Jurkat, Clone E6-1 (cell line): ENCODE results near the gene POP4.
A peak's percentile ranks its signal among the peaks of the same experiment; 100 is the strongest.

Source experiments
- DNase-seq: peaks from one replicate; pipeline ENCODE4 v3.0.0-alpha.2; 2011; ENCODE audit warnings: low read depth, low spot score
- H3K4me3 ChIP-seq: 2 replicates; pipeline ENCODE4 v1.5.1; 2011; ENCODE audit warnings: mild to moderate bottlenecking, low read length, control low read depth, moderate library complexity

The POP4 gene

GRCh38 chr19:29576046-29576606 lies 30.0 kb upstream of the POP4 start:
- no peak overlapping the region for H3K4me3 ChIP-seq
- DNase-seq = no peak

DNA sequence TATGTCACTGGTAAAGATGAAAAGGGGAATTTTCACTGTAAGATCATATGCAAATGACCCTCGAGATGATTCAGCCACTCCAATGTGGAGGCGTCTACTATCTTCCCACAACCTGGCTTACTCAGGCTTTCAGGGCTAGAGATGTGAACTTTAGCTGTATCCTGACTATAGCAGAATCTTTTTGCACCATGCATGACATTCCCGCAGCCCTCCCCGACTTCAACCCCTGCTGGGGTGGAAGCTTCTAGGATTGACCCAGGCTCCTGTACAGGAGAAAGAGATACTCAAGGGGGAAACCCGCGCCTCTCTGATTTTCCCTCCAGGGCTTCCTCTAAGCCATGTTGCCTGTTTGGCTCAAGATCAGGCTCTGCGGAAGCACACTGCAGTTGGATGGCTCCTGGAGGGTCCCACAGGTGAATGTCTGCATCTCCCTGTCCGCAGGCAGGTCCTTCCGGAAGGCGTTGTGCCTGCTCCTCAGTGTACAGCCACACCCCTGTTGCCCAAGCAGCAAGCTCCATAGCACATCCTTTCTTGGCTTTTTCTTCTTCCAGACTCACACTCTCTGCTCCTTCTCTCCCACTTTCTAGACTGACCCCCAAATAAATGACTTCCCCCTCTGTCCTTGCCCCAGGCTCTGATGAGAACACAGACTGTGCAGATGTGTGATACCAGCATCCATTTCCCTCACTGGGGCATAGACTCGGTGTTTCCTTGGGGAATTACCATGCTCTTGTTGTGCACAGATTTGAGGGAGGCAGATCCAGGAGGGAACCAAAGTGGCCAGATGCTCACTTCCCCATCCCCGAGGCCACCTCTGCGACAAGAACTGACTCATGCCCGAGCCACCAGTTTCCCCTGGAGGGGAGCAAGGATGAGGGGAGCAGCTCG lies 29.1 kb upstream of the POP4 start:
- H3K4me3 ChIP-seq = no peak overlapping the region
- no peak for DNase-seq

GRCh38 chr19:29577649-29577963 lies 28.5 kb upstream of the POP4 start:
- H3K4me3 ChIP-seq = no peak overlapping the region
- no peak for DNase-seq

DNA sequence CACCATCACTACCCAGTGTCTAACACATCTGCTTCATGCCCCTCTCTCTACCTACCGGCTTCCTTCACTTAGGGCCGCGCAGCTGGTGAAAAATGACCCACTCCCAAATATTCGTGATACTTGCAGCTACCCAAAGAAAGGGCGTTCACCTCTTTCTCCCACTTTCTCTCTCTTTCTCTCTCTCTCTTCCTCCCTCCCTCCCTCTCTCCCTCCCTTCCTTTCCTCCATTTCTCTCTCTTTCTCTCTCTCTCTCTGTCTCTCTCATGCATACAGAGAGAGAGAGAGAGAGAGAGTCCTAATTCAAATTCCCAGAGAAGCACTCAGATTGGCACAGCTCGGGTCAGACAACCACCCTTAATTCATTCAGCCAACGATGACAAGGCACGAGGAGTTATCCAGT lies 27.7 kb upstream of the POP4 start:
- no peak for DNase-seq
- H3K4me3 ChIP-seq = no peak overlapping the region

DNA sequence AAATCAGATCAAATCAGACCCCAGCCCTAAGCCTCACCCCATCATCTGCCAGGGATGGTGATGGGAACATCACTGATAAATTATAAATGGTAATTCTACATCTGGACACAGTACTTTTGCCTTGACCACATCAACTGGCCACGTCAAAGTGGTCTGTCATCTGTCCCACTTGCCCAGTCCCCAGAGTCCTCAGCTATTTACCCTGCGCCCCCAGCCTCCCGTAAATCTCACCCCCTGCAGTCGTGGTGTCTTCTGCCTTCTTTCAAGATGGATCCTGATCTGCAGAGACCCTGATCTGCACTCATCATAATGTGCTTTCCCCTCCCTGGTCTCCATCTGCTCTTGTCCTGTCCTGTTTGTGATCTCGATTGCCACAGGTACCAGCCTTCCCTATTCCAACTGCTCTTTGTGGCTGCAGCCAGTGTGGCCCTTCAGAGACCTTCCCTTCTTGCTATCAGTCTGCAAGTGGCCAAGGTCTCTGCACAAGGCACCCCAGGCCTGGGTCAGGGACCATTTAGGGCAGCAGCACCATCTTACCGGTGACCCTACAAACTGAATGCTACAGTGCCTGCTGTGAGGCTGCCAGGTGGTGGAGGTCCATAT lies 26.7 kb upstream of the POP4 start:
- no peak overlapping the region for H3K4me3 ChIP-seq
- no peak for DNase-seq

DNA sequence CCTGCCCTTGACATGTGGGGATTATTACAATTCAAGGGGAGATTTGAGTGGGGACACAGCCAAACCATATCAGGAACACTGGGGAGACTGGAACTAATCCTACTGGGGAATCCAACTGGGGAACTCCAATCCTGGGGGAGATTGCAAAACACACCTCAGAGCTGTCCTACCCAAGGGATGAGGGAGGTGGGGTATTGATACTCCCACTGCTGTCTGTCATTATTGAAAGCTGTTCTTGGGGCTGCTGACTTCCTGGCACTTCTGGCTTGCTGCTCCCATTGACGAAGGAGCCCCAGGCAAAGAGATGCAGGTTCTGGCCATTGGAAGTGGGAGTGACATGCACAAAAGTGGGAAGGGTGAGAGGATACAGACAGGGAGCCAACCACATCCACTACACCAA lies 24.7 kb upstream of the POP4 start:
- no peak for DNase-seq
- no peak overlapping the region for H3K4me3 ChIP-seq

DNA sequence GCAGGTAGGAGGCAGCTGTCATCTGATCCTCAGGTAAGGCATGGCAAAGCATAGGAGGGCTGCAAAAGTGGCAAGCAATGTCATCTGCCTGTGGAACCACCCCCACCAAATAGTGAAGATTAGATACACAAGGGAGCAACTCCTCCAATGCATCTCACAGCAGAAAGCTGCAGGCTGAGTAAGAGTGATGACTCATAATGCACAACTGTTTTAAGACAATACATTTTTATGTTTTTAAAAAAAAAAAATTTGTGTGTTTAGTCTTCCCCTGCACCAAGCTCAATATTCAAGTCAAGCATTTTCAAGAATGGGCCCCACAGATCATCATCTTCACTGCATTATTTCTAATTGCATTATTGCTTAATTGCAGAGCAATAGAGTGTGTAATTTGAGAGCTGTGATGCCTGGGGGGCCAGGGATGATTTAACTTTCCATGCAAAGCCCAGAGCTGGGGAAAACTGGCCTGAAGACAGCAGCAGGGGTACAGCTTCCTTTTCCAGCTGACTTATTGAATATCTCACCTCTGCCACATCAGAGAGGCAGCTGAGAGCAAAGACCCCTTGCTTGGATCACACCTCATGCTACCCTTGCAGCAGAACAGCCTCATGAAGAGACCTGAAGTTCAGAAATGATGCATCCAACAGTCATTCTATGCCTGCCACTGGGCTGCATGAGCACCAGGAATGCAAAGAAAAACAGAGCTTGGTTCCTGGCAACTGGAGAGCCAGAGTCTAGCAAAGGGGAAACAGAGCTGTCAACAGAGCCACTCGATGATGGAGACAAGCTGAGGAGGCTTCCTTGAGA lies 22.7 kb upstream of the POP4 start:
- no peak for DNase-seq
- H3K4me3 ChIP-seq = no peak overlapping the region

- DNase-seq = no peak
- no peak overlapping the region for H3K4me3 ChIP-seq
These were observed 19.7 kb upstream of the POP4 start for GRCh38 chr19:29586401-29586800.

- no peak overlapping the region for H3K4me3 ChIP-seq
- DNase-seq = no peak
These were observed 19.0 kb upstream of the POP4 start for GRCh38 chr19:29587059-29587458.

DNA sequence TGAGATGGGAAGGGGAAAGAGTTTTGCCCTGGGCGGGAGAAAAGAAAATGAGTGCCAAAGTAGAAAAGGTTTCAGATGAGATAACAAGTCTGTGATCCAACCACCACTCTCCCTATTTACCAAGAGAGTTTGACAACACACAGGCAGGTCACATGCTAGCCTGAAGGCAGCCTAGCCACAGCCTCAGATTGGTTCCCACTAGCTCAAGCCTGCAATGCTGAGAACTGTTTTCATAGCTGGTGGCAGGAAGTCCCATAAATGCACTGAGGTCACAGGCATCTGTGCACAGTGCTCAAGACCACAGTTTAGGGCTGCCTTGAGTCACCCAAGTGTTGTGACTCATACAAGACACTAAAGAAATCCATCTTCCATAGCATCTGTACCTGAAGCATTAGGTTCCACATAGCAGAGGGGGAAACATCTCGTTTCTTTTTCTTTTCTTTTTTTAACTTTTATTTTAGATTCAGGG lies 18.5 kb upstream of the POP4 start:
- H3K4me3 ChIP-seq = no peak overlapping the region
- peak; percentile 73 for DNase-seq

GRCh38 chr19:29588095-29588494 lies 18.0 kb upstream of the POP4 start:
- no peak for DNase-seq
- no peak overlapping the region for H3K4me3 ChIP-seq

GRCh38 chr19:29590278-29590677 lies 15.8 kb upstream of the POP4 start:
- H3K4me3 ChIP-seq = no peak overlapping the region
- DNase-seq = no peak

- no peak for DNase-seq
- no peak overlapping the region for H3K4me3 ChIP-seq
These were observed 14.4 kb upstream of the POP4 start for GRCh38 chr19:29591670-29592069.

GRCh38 chr19:29593869-29594268 lies 12.2 kb upstream of the POP4 start:
- no peak overlapping the region for H3K4me3 ChIP-seq
- DNase-seq = no peak

GRCh38 chr19:29596080-29596727 lies 9.9 kb upstream of the POP4 start:
- no peak overlapping the region for H3K4me3 ChIP-seq
- no peak for DNase-seq

- H3K4me3 ChIP-seq = no peak overlapping the region
- DNase-seq = no peak
These were observed 9.1 kb upstream of the POP4 start for GRCh38 chr19:29596885-29597525.

- no peak for DNase-seq
- H3K4me3 ChIP-seq = no peak overlapping the region
These were observed 8.0 kb upstream of the POP4 start for GRCh38 chr19:29598036-29598435.

GRCh38 chr19:29598496-29598895 lies 7.6 kb upstream of the POP4 start:
- no peak overlapping the region for H3K4me3 ChIP-seq
- no peak for DNase-seq

DNA sequence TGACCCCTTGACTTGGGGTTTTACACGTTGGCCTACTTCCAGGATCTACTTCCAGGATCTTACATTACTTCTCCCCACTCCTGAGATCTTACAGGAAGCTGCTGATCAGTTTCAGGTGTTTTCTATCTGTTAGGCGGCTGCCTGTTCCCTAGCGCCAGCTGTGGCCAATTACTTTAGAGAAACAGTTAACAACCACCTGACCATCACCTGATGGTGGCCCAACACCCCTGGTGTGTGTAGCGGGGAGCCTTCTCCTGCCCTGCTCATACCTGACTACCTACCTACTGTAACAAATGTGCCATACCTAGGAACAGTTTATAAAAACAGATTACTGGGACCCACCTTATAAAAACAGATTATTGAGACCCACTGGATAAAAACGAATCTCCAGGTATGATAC lies 2.8 kb upstream of the POP4 start:
- no peak overlapping the region for H3K4me3 ChIP-seq
- DNase-seq = no peak
